ENCODE data around the gene GPNMB.
"Not testable (repeated sequence)": the region's sequence is repeated elsewhere in the genome, so short reads cannot be mapped to it uniquely, and the experiment has no call there.

Gene GPNMB

DNA sequence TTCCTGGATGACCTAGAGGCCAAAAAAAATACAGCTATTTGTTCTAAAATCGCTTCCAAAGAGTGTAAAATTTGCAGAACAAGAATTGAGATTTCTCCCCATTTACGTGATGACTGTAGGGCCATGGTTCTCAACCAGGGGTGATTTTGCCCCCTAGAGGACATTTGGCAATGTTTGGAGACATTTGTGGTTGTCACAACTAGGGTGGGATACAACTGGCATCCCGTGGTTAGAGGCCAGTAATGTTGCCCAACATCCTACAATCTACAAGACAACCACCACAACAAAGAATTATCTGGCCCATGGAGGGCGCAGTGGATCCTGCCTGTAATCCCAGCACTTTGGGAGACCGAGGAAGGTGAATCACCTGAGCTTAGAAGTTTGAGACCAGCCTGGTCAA is 29.8 kb downstream of the GPNMB start:
- DNase-seq = no peak

DNA sequence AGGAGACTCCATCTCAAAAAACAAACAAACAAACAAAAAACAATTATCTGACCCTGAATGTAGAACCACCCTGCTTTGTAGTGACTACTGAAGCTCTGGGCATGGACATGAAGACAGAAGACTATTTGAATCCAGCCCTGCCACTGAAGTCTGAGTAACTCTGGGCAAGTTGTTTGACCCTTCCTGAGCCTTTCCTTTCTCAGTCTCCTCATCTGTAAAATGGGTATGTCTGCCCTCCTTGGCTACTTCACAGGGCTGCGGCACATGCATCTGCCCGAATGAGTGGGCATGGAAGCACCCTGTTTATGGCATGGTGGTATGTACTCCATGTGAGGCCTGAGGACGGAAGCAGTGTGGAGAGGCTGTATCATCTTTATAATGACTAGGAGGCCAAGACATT is 30.4 kb downstream of the GPNMB start:
- no peak for DNase-seq

DNA sequence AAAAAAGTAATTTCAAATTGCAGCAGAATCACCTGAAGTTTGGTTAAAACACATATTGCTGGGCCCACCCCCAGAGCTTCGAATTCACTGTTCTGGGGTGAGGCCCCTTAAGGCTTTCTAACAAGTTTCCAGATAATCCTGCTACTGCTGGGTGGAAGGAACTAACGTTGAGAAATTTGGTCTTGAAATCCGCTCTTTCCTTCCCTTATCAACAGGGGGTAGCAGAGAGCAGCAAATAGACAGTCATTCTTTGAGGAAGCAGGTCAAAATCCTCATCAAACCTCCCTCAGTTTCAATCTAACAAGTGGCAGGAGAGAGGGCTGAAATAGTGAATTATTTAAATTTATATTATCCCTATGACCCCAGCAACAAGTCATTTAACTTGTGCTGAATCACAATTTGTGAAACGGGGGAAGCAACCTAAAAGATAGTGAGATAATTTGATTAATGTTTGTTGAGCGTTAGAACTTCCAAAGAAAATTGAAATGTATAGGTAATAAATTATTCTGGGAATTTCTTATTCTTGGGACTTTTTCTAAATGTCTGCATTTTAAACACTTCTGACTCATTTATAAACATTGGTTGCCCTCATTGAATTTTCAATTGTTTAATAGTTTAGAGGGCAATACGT is 30.9 kb downstream of the GPNMB start:
- DNase-seq = peak; percentile 34

DNA sequence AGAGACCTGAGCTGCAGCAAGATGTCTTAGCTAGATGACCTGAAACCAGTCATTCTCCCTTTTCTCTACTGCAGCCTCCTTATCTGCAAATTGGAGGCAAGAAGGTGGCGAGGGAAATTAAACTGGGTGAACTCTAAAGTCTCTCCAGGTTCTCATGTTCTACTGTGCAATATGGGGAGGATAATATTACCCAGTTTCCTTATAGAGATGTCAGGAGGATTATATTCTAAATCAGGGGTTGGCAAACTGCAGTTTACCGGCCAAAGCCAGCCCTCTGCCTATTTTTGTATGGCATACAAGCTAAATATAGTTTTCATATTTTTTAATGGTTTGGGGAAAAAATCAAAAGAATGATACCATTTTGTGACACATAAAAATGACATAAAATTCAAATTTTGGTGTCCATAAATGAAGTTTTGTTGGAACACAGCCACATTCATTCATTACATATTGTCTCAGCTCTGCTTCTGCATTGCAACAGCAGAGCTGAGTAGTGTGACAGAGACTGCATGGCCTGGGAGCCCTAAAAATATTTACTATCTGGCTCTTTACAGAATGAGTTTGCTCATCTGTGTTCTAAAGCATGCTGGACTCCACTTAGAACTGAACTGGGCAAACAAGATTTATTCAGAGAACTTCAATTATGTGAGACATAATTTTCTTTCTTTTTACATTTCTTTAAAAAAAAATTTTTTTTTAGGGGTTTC is 33.4 kb downstream of the GPNMB start:
- no peak for DNase-seq

DNA sequence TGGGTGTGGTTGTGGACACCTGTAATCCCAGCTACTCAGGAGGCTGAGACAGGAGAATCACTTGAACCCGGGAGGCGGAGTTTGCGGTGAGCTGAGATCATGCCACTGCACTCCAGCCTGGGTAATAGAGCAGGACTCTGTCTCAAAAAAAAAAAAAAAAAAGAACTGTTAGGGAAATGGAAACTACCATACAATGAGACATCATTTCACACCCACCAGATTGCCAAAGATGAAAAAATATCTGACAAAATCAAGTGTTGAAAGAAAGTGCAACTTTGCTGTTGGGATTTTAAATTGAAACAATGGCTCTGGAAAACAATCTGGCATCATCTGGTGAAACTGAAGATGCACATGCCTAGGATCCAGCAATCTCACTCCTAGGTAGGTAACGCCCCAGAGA is 36.5 kb downstream of the GPNMB start:
- no peak for DNase-seq

DNA sequence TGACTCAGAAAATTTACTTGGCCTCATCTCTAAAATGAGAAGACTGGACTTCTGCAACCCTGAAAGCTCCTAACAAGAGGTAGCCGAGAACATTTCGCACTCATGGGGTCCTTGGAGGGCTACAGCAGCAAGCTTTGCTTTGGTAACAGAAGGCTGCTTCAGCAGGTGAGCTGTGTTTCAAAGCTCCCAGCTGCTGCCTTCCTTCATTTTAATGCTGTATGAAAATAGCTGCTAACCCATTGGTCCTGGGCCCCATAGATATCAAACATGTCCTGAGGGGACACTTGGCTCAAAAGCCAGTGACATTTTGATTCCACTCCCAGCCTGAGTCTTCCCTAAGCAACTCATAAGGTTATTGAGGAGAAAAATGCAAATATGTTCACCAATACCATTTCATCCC is 38.3 kb downstream of the GPNMB start:
- no peak for DNase-seq

DNA sequence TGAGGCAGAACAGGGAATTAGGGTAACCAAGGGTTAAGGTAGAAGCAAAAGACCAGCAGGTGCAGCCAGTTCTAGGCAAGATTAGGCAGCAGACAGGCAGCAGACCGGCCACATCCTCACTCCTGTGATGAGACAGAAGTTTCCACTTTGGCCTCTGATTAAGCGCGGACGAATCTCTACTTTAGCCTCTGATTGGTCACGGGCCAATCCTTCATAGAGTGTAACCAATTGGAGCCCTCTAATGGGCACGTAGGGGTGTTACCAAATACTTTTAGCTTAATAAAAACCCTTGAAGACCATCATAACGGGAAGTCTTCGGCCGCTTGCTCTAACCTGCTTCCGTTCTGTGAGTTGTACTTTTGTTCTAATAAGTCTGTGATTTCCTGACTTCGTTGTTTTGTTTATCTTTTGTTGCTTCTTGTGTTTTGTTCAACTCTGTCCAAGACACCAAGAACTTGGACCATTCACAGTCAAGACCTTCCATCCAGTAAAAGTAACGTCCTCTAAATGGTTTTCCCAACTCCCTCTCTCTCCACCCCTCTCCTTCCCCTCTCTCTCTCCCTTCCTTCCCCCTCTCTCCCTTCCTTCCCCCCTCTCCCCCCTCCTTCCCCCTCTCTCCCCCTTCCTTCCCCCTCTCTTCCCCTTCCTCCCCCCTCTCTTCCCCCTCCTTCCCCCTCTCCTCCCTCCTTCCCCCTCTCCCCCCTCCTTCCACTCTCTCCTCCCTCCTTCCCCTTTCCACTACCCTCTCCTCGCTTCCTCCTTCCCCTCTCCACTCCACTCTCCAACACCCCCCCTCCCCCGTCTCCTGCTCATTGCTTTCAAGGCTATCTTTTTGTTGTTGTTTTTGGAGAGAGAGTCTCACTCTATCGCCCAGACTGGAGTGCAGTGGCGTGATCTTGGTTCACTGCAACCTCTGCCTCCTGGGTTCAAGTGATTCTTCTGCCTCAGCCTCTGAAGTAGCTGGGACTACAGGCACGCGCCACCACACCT is 39.4 kb downstream of the GPNMB start:
- DNase-seq = no peak

DNA sequence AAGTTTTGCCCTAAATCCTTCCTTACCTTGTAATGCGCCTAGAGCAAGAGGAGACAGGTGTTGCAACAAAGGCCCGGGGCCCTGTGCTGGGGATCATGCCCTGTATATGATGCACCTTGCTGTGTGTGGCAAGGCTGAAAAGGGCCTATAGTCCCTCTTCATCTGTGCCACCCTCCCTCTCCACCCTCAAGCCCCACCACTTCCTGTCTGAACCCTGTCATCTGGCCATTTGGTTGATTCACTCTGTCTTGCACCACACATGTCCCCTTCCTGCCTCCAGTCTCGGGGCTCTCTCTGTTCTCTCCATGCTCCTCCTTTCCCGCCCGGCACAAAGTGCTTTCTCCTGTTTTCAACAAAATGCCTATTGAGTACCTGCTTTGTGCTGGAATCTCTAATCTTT is 41.0 kb downstream of the GPNMB start:
- no peak for DNase-seq

DNA sequence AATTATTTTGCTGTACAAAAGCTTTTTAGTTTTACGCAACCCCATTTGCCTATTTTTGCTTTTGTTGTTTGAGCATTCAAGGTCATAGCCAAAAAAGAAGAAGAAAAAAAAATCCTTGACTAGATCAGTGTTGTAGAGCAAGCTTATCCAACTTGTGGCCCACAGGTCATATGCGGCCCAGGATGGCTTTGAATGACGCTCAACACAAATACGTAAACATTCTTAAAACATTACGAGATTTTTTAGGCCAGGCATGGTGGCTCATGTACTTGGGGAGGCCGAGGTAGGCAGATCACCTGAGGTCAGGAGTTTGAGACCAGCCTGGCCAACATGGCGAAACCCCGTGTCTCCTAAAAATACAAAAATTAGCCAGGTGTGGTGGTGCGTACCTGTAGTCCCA is 44.4 kb downstream of the GPNMB start:
- no peak for DNase-seq

DNA sequence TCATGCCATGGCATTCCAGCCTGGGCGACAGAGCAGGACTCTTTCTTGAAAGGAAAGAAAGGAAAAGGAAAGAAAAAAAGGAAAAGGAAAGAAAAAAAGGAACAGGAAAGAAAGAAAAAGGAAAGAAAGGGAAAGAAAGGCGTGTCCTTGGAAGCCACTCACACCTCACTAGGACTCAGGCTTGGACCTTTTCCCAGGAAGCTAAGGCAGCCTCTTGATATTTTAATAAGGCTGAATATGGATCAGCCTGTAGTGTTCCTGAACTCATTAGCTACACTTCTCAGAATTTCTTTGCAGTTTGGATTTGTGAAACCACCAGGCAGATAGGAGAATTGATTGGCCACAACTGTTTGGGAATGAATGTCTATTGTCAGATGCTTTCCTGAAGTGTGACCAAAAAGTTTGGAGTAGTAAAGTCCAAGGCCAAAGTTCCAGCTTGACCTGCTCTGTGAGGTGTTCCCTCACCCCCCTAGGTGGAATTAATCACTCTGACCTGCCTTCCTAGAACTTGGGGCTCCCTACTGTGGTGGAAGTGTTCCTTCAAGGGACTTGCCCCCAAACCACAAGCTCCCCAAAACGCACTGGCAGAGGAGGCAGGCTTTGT is 45.5 kb downstream of the GPNMB start:
- DNase-seq = no peak

DNA sequence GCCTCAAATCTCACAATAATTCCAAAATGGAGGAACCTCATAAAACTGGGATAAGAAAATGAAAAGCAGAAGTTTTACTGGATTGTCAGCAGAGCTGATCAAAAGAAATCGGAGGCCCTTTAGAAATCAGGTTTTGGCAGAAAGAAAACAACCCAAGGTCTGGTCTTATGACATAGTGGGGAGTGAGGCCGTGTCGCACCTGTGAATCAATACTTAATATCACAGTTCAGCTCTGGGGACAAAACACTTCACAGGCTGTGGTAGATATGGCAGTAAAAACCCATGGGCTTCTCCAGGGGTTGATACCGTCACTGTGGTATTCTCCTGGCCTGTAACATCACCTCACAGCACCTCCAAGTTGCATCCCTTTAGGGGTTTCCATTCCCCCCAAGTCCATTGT is 46.0 kb downstream of the GPNMB start:
- no peak for DNase-seq

DNA sequence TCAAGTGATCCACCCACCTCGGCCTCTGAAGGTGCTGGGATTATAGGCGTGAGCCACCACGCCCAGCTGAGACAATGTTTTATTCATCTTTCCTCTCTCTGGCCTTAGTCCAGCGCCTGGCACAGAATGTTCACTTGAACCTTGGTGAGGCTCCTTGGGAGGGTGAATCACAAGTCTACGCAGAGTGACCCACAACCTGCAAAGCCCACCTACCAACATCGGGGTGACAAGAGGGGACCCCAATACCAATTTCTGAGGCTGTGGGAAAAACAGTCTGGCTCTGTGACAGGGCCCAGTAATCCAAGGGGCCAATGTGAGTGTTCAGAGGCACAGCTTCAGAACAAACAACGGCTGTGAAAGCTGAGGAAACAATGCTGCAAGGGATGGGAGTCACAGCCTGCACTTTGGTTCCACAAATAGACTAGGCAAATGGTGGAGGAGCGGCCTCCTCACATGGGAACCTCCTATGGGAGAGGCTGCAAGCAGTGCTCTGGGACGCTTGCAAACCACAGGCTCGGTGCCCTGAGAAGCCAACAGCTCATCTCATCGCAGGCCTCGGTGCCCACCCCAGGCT is 47.0 kb downstream of the GPNMB start:
- no peak for DNase-seq

DNA sequence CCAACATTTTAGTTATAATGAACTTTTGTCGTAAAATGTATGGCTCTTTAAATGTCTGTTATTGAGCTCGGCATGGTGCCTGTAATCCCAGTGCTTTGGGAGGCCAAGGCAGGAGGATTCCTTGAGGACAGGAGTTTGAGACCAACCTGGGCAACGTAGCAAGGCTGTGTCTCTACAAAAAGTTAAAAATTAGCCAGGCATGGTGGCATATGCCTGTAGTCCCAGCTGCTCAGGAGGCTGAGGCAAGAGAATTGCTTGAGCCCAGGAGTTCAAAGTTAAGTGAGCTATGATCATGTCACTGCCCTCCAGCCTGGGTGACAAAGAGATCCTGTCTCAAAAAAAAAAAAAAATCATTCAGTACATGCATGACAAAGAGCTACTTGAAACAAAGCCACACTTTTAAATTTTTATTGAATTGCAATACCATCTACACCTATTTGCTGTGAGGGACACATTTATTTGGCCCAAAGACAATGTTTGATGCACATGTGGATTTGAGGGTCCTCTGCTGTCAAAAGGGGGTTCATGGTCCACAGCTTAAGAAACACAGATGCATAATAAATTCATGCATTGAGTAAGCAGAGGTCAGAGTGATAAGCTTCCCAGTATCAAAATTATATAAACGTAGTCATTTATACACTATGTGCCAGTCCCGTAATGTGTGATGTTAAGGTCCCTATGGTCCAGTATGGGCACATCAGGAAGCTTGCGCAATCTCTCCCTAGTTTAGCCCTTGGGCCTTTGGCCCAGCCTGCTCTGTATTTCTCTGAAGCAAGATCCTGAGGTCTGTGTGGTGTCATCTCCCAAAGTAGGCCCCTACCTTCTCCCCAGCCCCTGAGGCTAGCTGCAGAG is 48.2 kb downstream of the GPNMB start:
- DNase-seq = no peak

DNA sequence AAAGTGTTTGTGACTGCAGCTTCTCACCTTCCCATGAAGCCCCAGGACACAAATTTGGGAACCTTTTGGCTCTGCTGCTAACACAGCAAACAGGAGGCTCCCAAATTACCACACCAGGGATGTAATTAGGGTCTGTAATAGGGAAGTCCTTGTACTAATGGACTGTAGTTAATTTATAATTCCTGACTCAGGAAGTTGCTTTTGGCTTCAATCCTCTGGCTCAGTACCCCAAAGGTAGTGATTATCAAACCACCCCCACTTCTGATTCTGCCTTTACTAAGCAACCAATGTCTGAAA is 48.8 kb downstream of the GPNMB start:
- no peak for DNase-seq

DNA sequence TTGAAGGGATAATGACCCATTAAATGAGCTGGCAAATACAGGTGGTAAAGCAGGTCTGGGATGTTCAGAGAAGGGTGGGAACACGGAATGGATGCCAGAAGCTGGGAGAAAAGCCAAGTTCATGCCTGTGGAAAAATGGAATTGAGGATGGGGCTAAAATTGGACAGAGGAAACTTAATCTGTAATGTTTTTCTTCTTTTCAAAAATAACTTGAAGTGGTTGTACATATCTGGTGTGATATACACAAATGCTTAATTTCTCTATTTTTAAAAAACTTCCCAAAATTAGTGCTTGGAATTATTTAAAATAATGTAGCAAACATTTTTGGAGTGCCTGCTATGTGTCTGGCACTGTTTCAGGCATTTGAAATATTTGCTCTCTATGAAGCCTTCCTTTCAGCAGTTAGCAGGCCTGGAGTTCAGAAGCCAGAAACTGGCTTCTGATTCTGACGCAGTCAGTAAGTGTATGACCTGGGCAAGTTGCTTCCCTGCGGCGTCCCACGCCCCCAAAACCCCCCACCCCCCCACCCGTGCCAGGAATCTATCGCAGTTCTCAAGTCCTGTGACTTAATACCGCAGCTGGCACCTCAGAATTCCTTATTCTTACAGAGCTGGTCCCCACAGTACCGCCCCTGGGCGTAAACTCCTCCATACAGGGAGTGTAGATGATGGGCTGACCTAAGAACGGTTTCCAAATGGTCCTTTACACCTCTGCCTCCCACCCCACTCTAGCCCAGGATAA is 51.7 kb downstream of the GPNMB start:
- no peak for DNase-seq

DNA sequence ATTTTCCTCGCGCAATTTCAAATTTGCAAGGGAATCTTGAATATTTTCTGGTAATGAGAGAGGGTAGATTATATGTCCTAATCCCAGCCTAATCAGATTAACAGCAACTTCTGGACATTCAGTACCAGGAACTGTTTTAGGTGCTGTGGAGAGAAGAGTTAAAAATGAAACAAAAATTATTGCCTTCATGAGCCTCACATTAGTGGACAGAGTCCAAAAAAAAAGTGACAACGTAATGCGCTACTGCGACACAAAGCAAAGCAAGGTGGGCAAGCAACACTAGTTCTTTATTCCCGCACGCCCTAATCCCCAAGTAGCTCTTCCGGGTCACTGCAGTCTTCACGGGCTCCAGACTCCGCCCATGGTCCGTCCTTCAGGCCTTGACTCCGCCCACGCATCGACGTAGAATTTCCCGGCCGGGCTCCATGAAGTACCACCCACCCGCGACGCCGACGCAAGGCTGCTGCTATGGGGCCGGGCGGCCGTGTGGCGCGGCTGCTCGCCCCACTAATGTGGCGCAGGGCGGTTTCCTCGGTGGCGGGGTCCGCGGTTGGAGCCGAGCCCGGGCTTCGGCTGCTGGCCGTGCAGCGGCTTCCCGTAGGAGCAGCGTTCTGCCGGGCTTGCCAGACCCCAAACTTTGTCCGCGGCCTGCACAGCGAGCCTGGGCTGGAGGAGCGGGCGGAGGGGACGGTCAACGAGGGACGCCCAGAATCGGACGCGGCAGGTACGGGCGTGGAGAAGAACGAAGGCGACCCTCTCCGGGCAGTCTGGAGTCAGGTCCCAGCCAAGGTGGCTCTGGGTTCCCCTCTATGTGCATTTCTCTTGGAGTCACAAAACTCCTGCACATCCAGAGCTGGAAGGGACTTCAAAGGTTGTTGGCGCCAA is 52.6 kb downstream of the GPNMB start, which contains the start of gene MALSU1:
TSS of gene MALSU1 (plus strand) at position 455 of the 885 bp plus-strand sequence. CDS start at position 469, 14 bp downstream.
- peak; percentile 96 for DNase-seq

DNA sequence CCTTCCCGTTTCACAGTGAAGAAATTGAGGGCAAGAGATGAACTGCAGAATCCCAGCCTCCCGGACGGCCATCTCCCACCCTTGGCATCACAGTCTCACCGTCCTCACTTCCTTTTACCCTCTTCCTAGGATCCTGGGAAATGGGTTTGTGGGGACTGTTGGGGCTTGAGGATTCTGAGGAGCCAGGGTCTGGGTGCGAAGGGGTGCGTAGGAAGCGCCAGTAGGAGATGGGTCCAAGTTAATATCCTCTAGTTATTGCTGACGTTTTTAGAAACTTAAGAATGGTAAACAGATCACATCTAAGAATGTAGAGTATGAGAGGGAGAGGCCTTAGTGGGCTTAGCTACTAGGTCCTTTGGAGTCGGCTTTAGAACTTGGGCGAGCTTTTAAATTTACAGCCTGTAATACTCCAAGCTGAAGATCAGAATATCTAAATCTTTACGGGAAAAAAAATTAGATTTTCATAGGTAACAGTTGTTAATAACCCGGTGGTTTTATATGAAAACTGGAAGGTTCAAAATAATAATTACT is 53.3 kb downstream of the GPNMB start:
- no peak for DNase-seq

DNA sequence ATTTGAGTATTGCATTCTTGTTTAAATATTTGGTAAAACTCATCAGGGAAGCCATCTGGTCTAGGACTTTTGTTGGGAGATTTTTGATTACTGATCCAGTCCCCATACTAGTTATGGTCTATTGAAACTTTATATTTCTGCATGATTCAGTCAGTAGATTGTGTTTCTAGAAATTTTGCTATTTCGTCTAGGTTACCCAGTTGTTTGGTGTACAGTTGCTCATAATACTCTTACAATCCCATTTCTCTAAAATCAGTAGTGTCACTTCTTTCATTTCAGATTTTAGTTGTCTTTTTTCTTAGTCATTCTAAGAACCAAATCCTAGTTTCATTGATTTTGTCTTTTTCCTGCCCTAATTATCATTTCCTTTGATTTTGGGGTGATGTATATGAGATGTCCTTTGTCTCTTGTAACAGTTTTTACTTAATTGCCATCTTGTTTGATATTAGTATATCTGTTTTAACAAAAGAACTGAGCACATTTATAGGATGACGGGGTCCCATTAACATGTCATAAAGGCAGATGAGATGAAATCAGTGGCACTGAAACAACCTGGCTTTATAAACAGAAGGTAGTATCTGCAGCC is 60.5 kb downstream of the GPNMB start:
- no peak for DNase-seq

DNA sequence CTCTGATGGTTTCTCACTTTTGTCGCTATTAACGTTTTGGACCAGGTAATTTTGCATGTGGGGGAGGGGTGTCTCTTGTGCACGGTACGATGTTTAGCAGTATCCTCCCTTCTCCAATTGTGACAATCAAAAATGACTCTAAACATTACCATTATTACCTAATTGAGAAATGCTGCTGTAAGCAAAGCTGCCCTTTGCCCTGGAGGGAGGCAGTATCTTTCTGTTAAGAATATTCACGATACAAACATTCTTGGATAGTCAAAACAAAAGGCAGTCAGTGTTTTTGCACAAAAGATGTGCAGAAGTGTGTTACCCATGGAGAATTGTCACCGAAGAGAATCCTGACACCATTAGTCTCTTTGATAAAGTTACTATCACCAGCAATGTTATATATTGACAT is 62.2 kb downstream of the GPNMB start:
- no peak for DNase-seq

DNA sequence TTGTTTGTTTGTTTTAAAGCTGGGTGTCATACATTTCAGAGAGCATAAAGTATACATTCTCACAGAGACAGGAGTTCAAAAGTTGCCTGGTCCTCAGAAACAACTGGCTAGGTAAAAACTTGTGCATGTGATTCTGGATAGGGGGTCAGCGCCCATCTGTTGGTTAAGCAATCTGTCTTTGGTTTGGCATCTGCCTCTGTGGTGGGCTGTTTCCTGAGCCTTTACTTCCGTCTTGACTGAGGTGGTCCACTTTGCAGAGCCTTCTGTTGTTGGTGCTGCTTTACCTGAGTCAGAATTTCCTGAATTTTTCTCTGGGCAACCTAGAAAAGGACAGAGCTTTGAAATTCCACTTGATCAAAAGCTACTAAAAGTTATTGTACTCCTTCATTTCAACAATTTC is 65.6 kb downstream of the GPNMB start:
- DNase-seq = not testable (repeated sequence)
